H1 (cell line): ENCODE measurements around the gene SPEM3. TPM values are rescaled to one million over a fixed set of nuclear protein-coding genes. Genes with fewer than 3 reads are reported as not detected.

Experiments used
- CTCF ChIA-PET: fragments of 300-600 bp; sonication (Branson Sonifier 250); formaldehyde crosslinking; loops from one replicate; lab custom pipeline; 2021; ENCODE audit not compliant: partially characterized antibody; lab: Charles Lee
- POLR2A ChIA-PET: fragments of 300-600 bp; sonication (Branson Sonifier 250); formaldehyde crosslinking; loops from one replicate; lab custom pipeline; 2021; ENCODE audit warnings: inconsistent platforms; ENCODE audit not compliant: partially characterized antibody; lab: Charles Lee
- DNase-seq, 2 experiments: peaks; one replicate each; pipeline versions ENCODE4 v3.0.0 to v3.0.0-alpha.2; 2010 to 2022; ENCODE audit warnings: low spot score in 2 of 2, low read depth in 1 of 2, mixed read lengths in 1 of 2
- FAIRE-seq: peaks from 2 replicates; lab custom pipeline; 2011; peaks lifted over from hg19 to GRCh38; lab: Jason Lieb, UNC
- H2AFZ ChIP-seq: 2 replicates; pipeline ENCODE4 v1.8.1; 2012; ENCODE audit warnings: low read length, inconsistent platforms
- H2AK5ac ChIP-seq: 2 replicates; pipeline ENCODE4 v1.6.1; 2013; ENCODE audit warnings: low read depth, low read length
- H2BK120ac ChIP-seq: replicated peaks from 2 replicates; pipeline ENCODE3; 2013; ENCODE audit warnings: low read depth, low read length, inconsistent platforms
- H2BK12ac ChIP-seq: 2 replicates; pipeline ENCODE4 v1.6.1; 2013; ENCODE audit warnings: low read depth, low read length
- H2BK15ac ChIP-seq: 2 replicates; pipeline ENCODE4 v1.6.1; 2013; ENCODE audit warnings: low read length
- H2BK20ac ChIP-seq: 2 replicates; pipeline ENCODE4 v1.6.1; 2013; ENCODE audit warnings: low read length
- H2BK5ac ChIP-seq: 2 replicates; pipeline ENCODE4 v1.6.1; 2013; ENCODE audit warnings: low read depth, low read length
- H3K14ac ChIP-seq: 2 replicates; pipeline ENCODE4 v1.6.1; 2013; ENCODE audit warnings: inconsistent platforms; ENCODE audit not compliant: insufficient read length
- H3K18ac ChIP-seq: 2 replicates; pipeline ENCODE4 v1.6.1; 2013; ENCODE audit warnings: low read length; ENCODE audit errors: extremely low read depth
- H3K23ac ChIP-seq: 2 replicates; pipeline ENCODE4 v1.6.1; 2013; ENCODE audit warnings: inconsistent platforms; ENCODE audit not compliant: insufficient read length
- H3K23me2 ChIP-seq: 2 replicates; pipeline ENCODE4 v1.6.1; 2013; ENCODE audit warnings: low read depth, low read length
- H3K27ac ChIP-seq: 2 replicates; pipeline ENCODE4 v1.6.1; 2011; ENCODE audit warnings: low read depth, low read length, inconsistent platforms
- H3K27me3 ChIP-seq, 4 experiments: replicated peaks in 1 of 4; 1 replicate in 1 of 4; 2 replicates in 3 of 4; pipeline versions ENCODE4 v1.6.1 to v1.8.1; 2011 to 2013; ENCODE audit warnings: low read length in 3 of 4, mild to moderate bottlenecking in 3 of 4, inconsistent platforms in 2 of 4, mixed read lengths in 2 of 4, moderate library complexity in 1 of 4; ENCODE audit not compliant: control insufficient read depth in 3 of 4, insufficient read depth in 3 of 4; ENCODE audit errors: extremely low read depth in 1 of 4
- H3K36me3 ChIP-seq, 4 experiments: 2 replicates each; pipeline versions ENCODE4 v1.6.1 to v1.8.1; 2011 to 2013; ENCODE audit warnings: mild to moderate bottlenecking in 4 of 4, low read length in 3 of 4, moderate library complexity in 2 of 4, control low read depth in 1 of 4, inconsistent platforms in 1 of 4; ENCODE audit not compliant: insufficient read depth in 4 of 4, control insufficient read depth in 2 of 4
- H3K4ac ChIP-seq: replicated peaks from 2 replicates; pipeline ENCODE3; 2013; ENCODE audit warnings: low read length, low read depth, mixed read lengths, inconsistent platforms; ENCODE audit not compliant: insufficient read length
- H3K4me1 ChIP-seq, 4 experiments: replicated peaks in 1 of 4; 1 replicate in 1 of 4; 2 replicates in 3 of 4; pipeline versions ENCODE4 v1.6.1 to v1.8.1; 2011 to 2013; ENCODE audit warnings: low read length in 3 of 4, inconsistent platforms in 2 of 4, mixed read lengths in 1 of 4; ENCODE audit not compliant: insufficient read depth in 4 of 4, control insufficient read depth in 3 of 4
- H3K4me2 ChIP-seq, 2 experiments: 2 replicates each; pipeline versions ENCODE4 v1.6.1 to v1.8.1; 2011 to 2013; ENCODE audit warnings: low read depth in 2 of 2, low read length in 2 of 2, control low read depth in 1 of 2, inconsistent platforms in 1 of 2, mild to moderate bottlenecking in 1 of 2; ENCODE audit not compliant: insufficient read depth in 1 of 2
- H3K4me3 ChIP-seq, 4 experiments: fragments of 200-600, 300-600 bp in 1 of 4; sonication (generic), shearing (Covaris generic), sonication (Bioruptor Twin) in 1 of 4; 2 replicates each; pipeline versions ENCODE4 v1.5.1 to v1.8.1; 2011 to 2016; ENCODE audit warnings: low read length in 4 of 4, low read depth in 3 of 4, control low read depth in 2 of 4, inconsistent platforms in 2 of 4, mild to moderate bottlenecking in 2 of 4, mixed read lengths in 1 of 4, moderate library complexity in 1 of 4; ENCODE audit not compliant: insufficient read depth in 2 of 4; ENCODE audit errors: extremely low read depth in 1 of 4
- H3K56ac ChIP-seq: replicated peaks from 2 replicates; pipeline ENCODE3; 2013; ENCODE audit warnings: low read depth, mild to moderate bottlenecking, mixed read lengths, low read length, inconsistent platforms; ENCODE audit not compliant: insufficient read length
- H3K79me1 ChIP-seq: 2 replicates; pipeline ENCODE4 v1.6.1; 2013; ENCODE audit warnings: low read depth, low read length, control low read depth
- H3K79me2 ChIP-seq, 2 experiments: 2 replicates each; pipeline versions ENCODE4 v1.6.1 to v1.8.1; 2012 to 2013; ENCODE audit warnings: low read length in 2 of 2, mild to moderate bottlenecking in 2 of 2, inconsistent platforms in 1 of 2; ENCODE audit not compliant: insufficient read depth in 2 of 2, control insufficient read depth in 1 of 2
- H3K9ac ChIP-seq, 4 experiments: replicated peaks in 1 of 4; 1 replicate in 1 of 4; 2 replicates in 3 of 4; pipeline versions ENCODE4 v1.6.1 to v1.8.1; 2011 to 2013; ENCODE audit warnings: low read depth in 3 of 4, low read length in 3 of 4, control low read depth in 2 of 4, mild to moderate bottlenecking in 2 of 4, moderate library complexity in 2 of 4, inconsistent platforms in 1 of 4; ENCODE audit errors: extremely low read depth in 1 of 4
- H3K9me3 ChIP-seq, 2 experiments: 2 replicates each; pipeline versions ENCODE4 v1.6.1 to v1.8.1; 2012 to 2013; ENCODE audit warnings: mild to moderate bottlenecking in 2 of 2, moderate library complexity in 2 of 2, control low read depth in 1 of 2, inconsistent platforms in 1 of 2, low read depth in 1 of 2, low read length in 1 of 2, mixed read lengths in 1 of 2; ENCODE audit not compliant: insufficient read depth in 2 of 2
- H4K20me1 ChIP-seq, 2 experiments: replicated peaks in 1 of 2; 2 replicates each; pipeline versions ENCODE3 to v1.8.1; 2011 to 2013; ENCODE audit warnings: inconsistent platforms in 2 of 2, low read length in 2 of 2, mild to moderate bottlenecking in 1 of 2; ENCODE audit not compliant: insufficient read depth in 2 of 2, control insufficient read depth in 1 of 2
- H4K5ac ChIP-seq: 2 replicates; pipeline ENCODE4 v1.6.1; 2013; ENCODE audit warnings: low read length, low read depth, mixed read lengths, inconsistent platforms; ENCODE audit not compliant: insufficient read length
- H4K8ac ChIP-seq: 2 replicates; pipeline ENCODE4 v1.8.0; 2013; ENCODE audit warnings: mild to moderate bottlenecking, moderate library complexity, low read length, inconsistent platforms; ENCODE audit not compliant: insufficient read depth; ENCODE audit errors: extremely low read depth
- H4K91ac ChIP-seq: replicated peaks from 2 replicates; pipeline ENCODE3; 2013; ENCODE audit warnings: low read length, mixed read lengths, inconsistent platforms; ENCODE audit not compliant: insufficient read length
- KDM1A ChIP-seq: fragments of 200-600, 300-600 bp; sonication (generic); IDR thresholded peaks from 2 replicates; pipeline ENCODE4 v1.7.1; 2016; ENCODE audit warnings: mild to moderate bottlenecking, low read length, borderline replicate concordance
- WGBS, 2 experiments: shearing (Covaris generic) in 1 of 2; methylation state at CpG; one replicate each; pipeline versions ENCODE4 v1.1.6 to v1.1.7; 2013 to 2015; ENCODE audit warnings: low lambda C conversion rate in 2 of 2, mixed read lengths in 2 of 2, inconsistent platforms in 1 of 2, low coverage in 1 of 2, missing lambda C conversion rate in 1 of 2; ENCODE audit not compliant: insufficient replicate concordance in 2 of 2, insufficient coverage in 1 of 2, insufficient read length in 1 of 2; ENCODE audit errors: extremely low coverage in 1 of 2, missing lambda C conversion rate in 1 of 2; 5-methylcytosine and 5-hydroxymethylcytosine counted together
- polyA plus RNA-seq, 7 experiments: library from polyadenylated mRNA; depleted of rRNA in 3 of 7; stranded (reverse) in 5 of 7; unstranded in 2 of 7; fragments of >200 nt in 5 of 7; fragments of 200-250 nt in 2 of 7; gene quantifications; 1 replicate in 5 of 7; 2 replicates in 1 of 7; 4 replicates in 1 of 7; pipeline versions ENCODE4 v1.2.1 to v1.2.3, GENCODE V29; 2011 to 2013; ENCODE audit warnings: missing spikeins in 2 of 7, mixed read lengths in 2 of 7
- total RNA-seq: library from RNA; stranded (reverse); fragmentation: NEBNext Ultra II Directional; extraction: Animal tissue kit (Norgen Biotek cat#: 25700); gene quantifications from 2 replicates; pipeline ENCODE4 v1.2.1, GENCODE V29; 2021

Gene SPEM3
- total and polyA plus RNA-seq, 2 of the 8 experiments (the other 6 are each of a cell fraction or from before 2014, with no cell fraction given): 0.02 TPM; not detected in 1

DNA sequence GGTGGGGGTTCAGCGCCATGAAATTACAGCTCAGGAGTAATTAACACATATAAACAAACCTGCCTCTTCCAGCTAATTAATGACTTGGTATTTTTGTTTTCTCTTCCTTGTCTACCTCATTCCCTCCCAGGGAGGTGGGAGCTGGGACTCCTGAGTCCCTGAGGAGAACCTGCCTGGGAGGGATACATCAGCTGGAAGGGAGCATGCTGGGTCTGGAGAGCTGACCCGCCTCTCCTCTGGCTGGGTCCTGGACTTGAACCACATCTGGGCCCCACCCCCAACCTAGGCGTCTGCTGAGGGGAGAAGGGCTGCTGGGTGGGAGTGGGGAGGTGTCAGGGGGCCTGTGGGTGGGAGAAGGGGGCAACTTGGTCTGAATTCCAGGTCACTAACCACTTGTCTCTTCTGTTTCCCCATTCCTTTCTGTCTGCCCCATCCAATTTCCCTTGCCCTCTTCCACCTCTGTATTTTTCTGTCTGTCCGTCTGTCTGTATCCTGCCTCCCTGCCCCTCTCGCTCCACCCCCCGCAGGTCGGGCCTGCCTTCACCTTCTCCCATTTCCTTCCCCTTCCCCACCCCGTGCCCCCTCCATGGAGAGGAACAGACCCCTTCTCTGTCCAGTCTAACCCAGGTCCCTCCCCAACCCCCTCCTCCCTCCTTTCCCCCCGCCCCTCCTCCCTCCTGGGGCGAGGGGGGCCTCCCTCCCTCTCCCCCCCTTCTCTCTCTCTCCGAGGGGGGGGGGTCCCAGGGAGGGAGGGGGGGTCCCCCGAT is 21.0 kb upstream of the SPEM3 start, which contains the start of gene NLGN2:
NLGN2 (plus strand) TSS at position 361 of the 767 bp plus-strand sequence. CDS start 411 bp downstream, outside the sequence.
- H2BK120ac ChIP-seq: no peak within 1 kb of the TSS

More for the DNA sequence above, 21.0 kb upstream of the SPEM3 start, which contains the start of gene NLGN2:
- Histone ChIP-seq H3K9me3 (no peaks in the 10 kb centered on the region), H2AK5ac (peak within 1 kb of the TSS; percentile 53; the same call in 1 of the 2 replicates), H3K4ac (no peak within 1 kb of the TSS), H4K20me1 (peaks cover 0 to 23% of the 10 kb centered on the region in 2 experiments), H3K4me2 (peak within 1 kb of the TSS; percentile 43 to 90), H4K8ac (no peak within 1 kb of the TSS; the same call in 1 of the 2 replicates), H3K23ac (no peak within 1 kb of the TSS), H2BK5ac (no peak within 1 kb of the TSS), H4K91ac (peak within 1 kb of the TSS; percentile 71), H3K27ac (no peak within 1 kb of the TSS), H3K18ac (peak within 1 kb of the TSS; percentile 78), H3K36me3 (peaks cover 2 to 22% (median 17%) of the 10 kb centered on the region in 4 experiments; a peak in 5 of 8 replicates), H3K23me2 (peaks cover 17% of the 10 kb centered on the region; the same call in 1 of the 2 replicates), H3K4me3 (peak within 1 kb of the TSS; percentile 1 to 44 (median 22); a peak in 5 of 8 replicates), H2BK15ac (0 out of 2 replicates have a peak within 1 kb of the TSS, but pooled peaks have one; percentile 88), H2BK20ac (0 out of 2 replicates have a peak within 1 kb of the TSS, but pooled peaks have one; percentile 32), H3K79me2 (peaks cover 0 to 8% of the 10 kb centered on the region in 2 experiments; a peak in 1 of 4 replicates), H3K56ac (peak within 1 kb of the TSS; percentile 56), H3K79me1 (peaks cover 4% of the 10 kb centered on the region; the same call in 1 of the 2 replicates), H3K4me1 (peaks cover 0 to 19% (median 13%) of the 10 kb centered on the region in 4 experiments; a peak in 5 of 7 replicates), H2AFZ (no peak within 1 kb of the TSS), H4K5ac (no peak within 1 kb of the TSS), H2BK12ac (peak within 1 kb of the TSS; percentile 84; the same call in 1 of the 2 replicates), H3K27me3 (no peaks in the 10 kb centered on the region; a peak in 1 of 7 replicates), H3K9ac (peak within 1 kb of the TSS in 1 of 4 experiments; percentile 14; a peak in 1 of 7 replicates), H3K14ac (no peak within 1 kb of the TSS)
- DNase-seq: no peak
- 48% methylated on average over 3 of the region's 12 CpGs; no CpG with 5 or more reads in 1 of the 2 experiments for WGBS, 2 experiments
- ChIA-PET POLR2A (interaction anchor here (0.6 to 8.2 kb wide), 13 partner anchors 9 to 95 kb away, joined by 3 to 66 read pairs (median 4); partner anchors contain the start of genes ACAP1, FGF11, TMEM102 and TNK1), CTCF (interaction anchor here (1.1 to 2.9 kb wide), 5 partner anchors 13 to 83 kb away, joined by 3 to 15 read pairs (median 4); partner anchors contain the start of gene SPEM1)
- no peak for FAIRE-seq
- TF ChIP-seq KDM1A: no peak
